ENCODE measurements around the gene BLMH. TPM values are rescaled to one million over a fixed set of nuclear protein-coding genes. Genes with fewer than 3 reads are reported as not detected.

Gene BLMH
- total RNA-seq, 1 experiment from 2014 or later = 51.2 TPM

GRCh38 chr17:30290077-30290476 lies 1.7 kb downstream of the BLMH start:
- Histone ChIP-seq H3K9me3 (ENCODE audit: control insufficient read depth in 1 of 2, insufficient read depth in 1 of 2, low read depth in 1 of 2, low read length in 2 of 2) (no peaks in the 10 kb centered on the region), H3K36me3 (ENCODE audit: control insufficient read depth in 1 of 2, insufficient read depth in 2 of 2, low read length in 2 of 2) (peaks cover 23 to 27% of the 10 kb centered on the region in 2 experiments; a peak in 3 of 4 replicates), H3K9me2 (ENCODE audit: insufficient read depth) (no peaks in the 10 kb centered on the region), H3K27ac (ENCODE audit: low read depth, low read length) (no peak overlapping the region), H3K9ac (ENCODE audit: low read length) (no peak overlapping the region), H2AFZ (ENCODE audit: low read depth, low read length, poor library complexity, severe bottlenecking) (no peak overlapping the region), H4K20me1 (ENCODE audit: insufficient read depth) (no peaks in the 10 kb centered on the region), H3K4me1 (ENCODE audit: control insufficient read depth in 1 of 2, insufficient read depth in 2 of 2, low read length in 2 of 2) (peaks cover 8 to 17% of the 10 kb centered on the region in 2 experiments; a peak in 3 of 4 replicates), H3K27me3 (ENCODE audit: insufficient read depth, low read length) (no peaks in the 10 kb centered on the region), H3K4me3 (replicated peaks in 1 of 2; ENCODE audit: low read depth in 1 of 2, low read length in 2 of 2) (peak overlapping the region; percentile 78 to 87; a peak in 3 of 4 replicates), H3K4me2 (ENCODE audit: low read length) (peak overlapping the region; percentile 79), H3K79me2 (ENCODE audit: insufficient read depth, low read length) (peaks cover 26% of the 10 kb centered on the region)
- CTCF ChIA-PET = no interaction called here
- RAD21 ChIA-PET (ENCODE audit: low non-redundant PET in 1 of 2, low total read pairs in 2 of 2, uncharacterized antibody in 2 of 2, unreplicated experiment in 2 of 2) = no interaction called here
- ATAC-seq (no peak), DNase-seq (ENCODE audit: low read depth, low spot score) (no peak)
- intact Hi-C loops (cut with micrococcal nuclease) = no loop called here
- POLR2A ChIA-PET = no interaction called here
- no TSS peak for BruUV-seq (replicated peaks)
- TF ChIP-seq ATF3 (IDR thresholded peaks at IDR 0.05) (no peak), EGR1 (IDR thresholded peaks at IDR 0.05; ENCODE audit: low read depth) (no peak), SIN3A (IDR thresholded peaks at IDR 0.05; ENCODE audit: low read depth) (no peak), EZH2phosphoT487 (IDR thresholded peaks at IDR 0.05; ENCODE audit: borderline replicate concordance) (no peak), JUND (IDR thresholded peaks at IDR 0.05) (no peak), ZBTB33 (IDR thresholded peaks at IDR 0.05; ENCODE audit: extremely low read depth, insufficient replicate concordance, low read length) (no peak), ZFX (IDR thresholded peaks at IDR 0.05) (no peak)

- ATAC-seq = no peak
- CTCF ChIA-PET = interaction anchor here (1.2 to 1.7 kb wide), 3 partner anchors 57 to 175 kb away, joined by 4 to 8 read pairs (median 5); no protein-coding TSS in a partner anchor
These were observed 12.6 kb downstream of the BLMH start for GRCh38 chr17:30279156-30279555.

More at GRCh38 chr17:30279156-30279555, 12.6 kb downstream of the BLMH start:
- BruUV-seq (replicated peaks) = no TSS peak
- H3K27ac ChIP-seq (ENCODE audit: low read depth, low read length) = no peak overlapping the region
- no peak overlapping the region for H3K4me2 ChIP-seq (ENCODE audit: low read length)
- H2AFZ ChIP-seq (ENCODE audit: low read depth, low read length, poor library complexity, severe bottlenecking) = no peak overlapping the region
- H3K9ac ChIP-seq (ENCODE audit: low read length) = no peak overlapping the region
- no peak overlapping the region for H3K4me3 ChIP-seq (replicated peaks in 1 of 2; ENCODE audit: low read depth in 1 of 2, low read length in 2 of 2)
- H4K20me1 ChIP-seq (ENCODE audit: insufficient read depth) = no peaks in the 10 kb centered on the region; the same call in 1 of the 2 replicates
- no peak for TF ChIP-seq POLR2A (IDR thresholded peaks at IDR 0.05; ENCODE audit: borderline replicate concordance, extremely low read depth, insufficient read depth, insufficient read length)
- no peak for TF ChIP-seq SRF (IDR thresholded peaks at IDR 0.05; ENCODE audit: low read depth)
- POLR2A ChIA-PET = no interaction called here
- no peak for DNase-seq (ENCODE audit: low read depth, low spot score)
- intact Hi-C loops (cut with micrococcal nuclease) = no loop called here
- H3K9me2 ChIP-seq (ENCODE audit: insufficient read depth) = no peaks in the 10 kb centered on the region
- no peaks in the 10 kb centered on the region for H3K9me3 ChIP-seq (ENCODE audit: control insufficient read depth in 1 of 2, insufficient read depth in 1 of 2, low read depth in 1 of 2, low read length in 2 of 2)
- H3K36me3 ChIP-seq (ENCODE audit: control insufficient read depth in 1 of 2, insufficient read depth in 2 of 2, low read length in 2 of 2) = peaks cover 17 to 22% of the 10 kb centered on the region in 2 experiments; a peak in 3 of 4 replicates
- RAD21 ChIA-PET (ENCODE audit: low non-redundant PET in 1 of 2, low total read pairs in 2 of 2, uncharacterized antibody in 2 of 2, unreplicated experiment in 2 of 2) = no interaction called here
- H3K4me1 ChIP-seq (ENCODE audit: control insufficient read depth in 1 of 2, insufficient read depth in 2 of 2, low read length in 2 of 2) = no peaks in the 10 kb centered on the region
- H3K27me3 ChIP-seq (ENCODE audit: insufficient read depth, low read length) = no peaks in the 10 kb centered on the region
- H3K79me2 ChIP-seq (ENCODE audit: insufficient read depth, low read length) = no peaks in the 10 kb centered on the region
